ELR (cell line): ENCODE results near the gene EDA.
"Not testable (repeated sequence)": the region's sequence is repeated elsewhere in the genome, so short reads cannot be mapped to it uniquely, and the experiment has no call there.

ENCODE experiments used
- DNase-seq: peaks from one replicate; pipeline ENCODE4 v3.0.0-alpha.2; 2015; ENCODE audit warnings: low read depth

EDA gene

DNA sequence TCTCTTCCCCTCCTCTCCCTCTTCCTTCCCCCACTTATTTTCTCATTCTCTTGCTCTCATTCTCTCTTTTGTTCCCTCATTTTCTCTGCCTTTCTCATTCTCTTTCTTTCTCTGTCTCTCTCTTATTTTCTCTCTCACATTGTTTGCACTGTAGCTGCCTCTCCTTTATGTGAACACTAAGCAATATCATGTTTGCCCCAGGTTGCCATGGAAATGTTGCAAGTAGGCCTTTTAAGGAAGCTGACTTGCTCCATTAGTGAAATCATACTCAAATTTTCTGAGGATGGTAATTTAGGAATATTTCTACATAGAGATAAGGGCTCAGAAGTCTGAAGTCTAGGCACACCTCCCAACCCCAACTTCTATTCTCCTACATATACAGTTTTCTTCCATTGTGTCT is 130.1 kb downstream of the EDA start:
- DNase-seq: no peak

DNA sequence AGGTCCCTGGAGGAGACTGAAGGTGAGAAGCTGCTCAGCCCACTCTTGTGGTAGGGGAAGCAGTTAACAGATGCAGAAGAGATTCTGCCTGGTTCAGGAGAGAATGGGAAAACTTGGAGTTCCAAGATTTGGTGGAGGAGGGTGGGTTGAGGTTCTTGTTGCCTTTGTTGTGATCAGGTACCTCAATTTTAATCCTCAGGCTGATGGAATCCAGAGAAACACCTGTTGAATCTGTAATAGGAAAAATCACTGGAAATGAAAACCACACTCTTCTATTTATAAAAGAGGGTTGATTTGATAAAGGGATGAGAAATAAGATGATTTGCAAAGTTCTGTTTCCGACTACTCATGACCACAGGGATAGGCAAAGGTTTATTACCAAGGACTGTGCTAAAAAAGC is 132.1 kb downstream of the EDA start:
- no peak for DNase-seq

DNA sequence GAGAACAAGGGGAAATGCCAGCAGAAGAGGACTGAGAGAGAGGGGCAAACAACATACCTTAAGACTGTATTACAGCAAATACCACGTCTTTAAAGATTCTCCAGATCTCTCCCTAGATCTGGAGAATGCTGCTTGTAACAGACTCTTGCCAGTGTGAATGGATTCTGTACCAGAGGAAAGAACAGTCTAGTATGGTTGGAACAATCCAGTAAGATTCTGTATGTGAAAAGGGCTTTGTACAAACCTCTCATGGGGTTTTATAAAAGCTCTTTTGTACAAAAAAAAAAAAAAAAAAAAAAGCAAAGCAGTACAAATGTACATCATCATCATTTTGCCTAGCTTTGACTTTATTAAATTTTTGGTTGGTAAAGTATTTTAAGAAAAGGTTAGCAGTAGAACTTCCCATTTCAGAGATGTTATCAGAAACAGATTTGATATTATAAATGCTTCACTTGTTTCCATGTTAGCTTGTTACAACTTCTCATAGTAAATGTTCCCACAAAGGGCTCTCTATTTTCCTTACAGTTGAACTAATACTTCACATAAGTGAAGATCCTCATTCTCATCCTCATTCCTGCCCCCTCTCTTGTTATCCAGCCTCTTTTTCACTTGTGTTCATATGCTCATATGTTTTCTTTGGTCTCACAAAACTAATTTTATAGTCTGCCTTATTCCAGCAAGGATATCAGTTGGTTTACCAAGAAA is 144.2 kb downstream of the EDA start:
- no peak for DNase-seq

DNA sequence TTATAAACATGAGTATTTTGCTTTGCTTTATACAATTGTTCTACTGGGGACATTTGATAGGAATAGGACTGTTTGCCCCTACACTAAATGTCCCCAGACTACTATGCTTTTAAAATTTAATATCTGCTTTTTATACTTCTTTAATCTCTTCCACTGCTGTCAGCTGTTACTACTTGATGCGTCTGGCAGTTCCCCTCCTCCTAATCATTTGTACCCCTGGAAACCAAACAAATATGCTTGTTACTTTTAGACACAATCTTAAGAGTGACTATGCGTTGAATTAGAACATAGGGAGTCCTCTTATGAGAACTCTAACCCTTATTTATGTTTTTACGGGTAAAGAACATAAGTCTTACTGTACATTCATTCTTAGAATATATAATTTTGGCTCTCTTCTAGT is 145.7 kb downstream of the EDA start:
- DNase-seq: no peak

DNA sequence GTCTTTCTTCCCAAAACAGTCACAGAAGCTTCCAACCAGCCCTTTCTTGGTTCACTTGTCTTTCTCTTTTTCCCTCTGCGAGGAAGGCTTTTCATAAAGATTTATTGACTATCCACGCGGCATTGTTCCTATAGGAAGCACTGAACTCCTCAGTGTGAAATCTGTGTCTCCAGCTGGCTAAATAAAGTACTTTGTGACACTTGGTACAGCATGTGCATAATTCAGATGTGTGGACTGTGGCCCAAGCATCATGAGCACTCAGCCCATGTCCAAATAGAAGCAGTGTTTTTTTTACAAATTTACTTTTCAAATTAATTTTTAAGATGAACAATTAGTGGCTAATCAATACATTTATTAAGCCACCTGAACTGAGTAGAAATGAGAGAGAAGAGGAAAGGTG is 146.4 kb downstream of the EDA start:
- no peak for DNase-seq

DNA sequence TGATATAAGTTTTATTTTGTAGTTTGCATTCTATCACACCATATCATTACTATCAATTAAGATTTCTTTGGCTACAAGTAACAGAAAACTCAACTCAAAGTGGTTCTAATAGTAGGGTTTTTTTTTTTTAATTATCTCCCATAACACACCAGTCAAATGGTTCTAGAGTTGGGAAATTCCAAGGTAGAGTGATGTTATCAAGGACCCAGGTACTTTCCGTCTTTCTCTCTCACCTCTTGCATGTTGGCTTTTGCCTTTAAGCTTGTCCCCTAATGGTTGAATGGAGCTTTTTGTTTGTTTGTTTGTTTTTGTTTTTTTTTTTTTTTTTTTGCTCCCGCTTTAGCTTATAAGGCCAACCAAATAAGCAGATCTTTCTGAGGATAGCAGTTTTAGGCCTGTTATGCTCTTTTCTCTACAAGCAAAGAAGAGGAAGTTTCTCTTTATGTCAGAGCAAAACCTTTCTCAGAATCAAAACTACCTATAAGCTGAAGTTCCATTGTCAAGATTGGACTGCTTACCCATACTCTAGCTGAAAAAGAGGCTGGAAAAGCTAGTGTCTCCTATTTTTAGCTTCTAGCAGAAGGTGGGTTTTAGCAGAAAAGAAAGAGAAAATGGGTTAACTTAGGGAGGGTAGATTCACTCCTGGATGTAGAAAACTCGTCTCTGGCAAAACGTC is 177.5 kb downstream of the EDA start:
- DNase-seq: no peak

DNA sequence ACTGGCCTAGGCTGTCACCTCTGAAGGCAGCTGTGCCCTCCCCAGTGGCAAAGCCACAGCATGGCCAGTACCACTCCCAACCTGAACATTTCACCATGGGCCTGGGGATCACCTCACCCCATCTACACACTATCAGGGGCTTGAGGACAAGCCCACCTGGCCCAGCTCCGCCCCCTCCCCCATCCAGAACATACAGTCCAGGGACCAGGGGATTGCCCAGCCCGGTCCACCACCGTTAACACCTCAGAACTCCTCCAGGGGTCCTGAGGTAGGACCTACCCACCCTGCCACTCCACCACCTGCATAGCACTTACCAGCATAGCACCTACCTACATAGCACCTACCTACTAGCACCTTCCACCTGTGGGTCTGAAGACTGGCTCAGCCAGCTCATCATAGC is 179.8 kb downstream of the EDA start:
- no peak for DNase-seq

DNA sequence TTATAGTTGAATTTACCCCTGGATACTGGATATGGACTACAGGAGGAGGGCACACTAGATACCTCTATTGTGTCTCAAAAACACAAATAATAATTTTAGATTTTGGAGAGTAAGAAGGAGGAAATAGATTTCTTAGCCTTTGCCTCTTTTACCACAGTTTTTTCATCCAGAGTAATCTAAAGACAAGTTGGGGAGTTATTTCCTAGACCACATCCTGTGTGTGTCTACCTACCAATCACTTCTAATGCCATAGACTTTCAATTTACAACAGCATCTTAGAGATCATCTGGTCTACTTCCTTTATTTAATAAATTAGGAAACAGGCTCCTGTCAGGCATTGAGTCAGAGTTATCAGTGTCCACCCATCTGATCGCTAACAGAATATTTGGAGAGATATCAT is 191.5 kb downstream of the EDA start:
- DNase-seq: no peak

DNA sequence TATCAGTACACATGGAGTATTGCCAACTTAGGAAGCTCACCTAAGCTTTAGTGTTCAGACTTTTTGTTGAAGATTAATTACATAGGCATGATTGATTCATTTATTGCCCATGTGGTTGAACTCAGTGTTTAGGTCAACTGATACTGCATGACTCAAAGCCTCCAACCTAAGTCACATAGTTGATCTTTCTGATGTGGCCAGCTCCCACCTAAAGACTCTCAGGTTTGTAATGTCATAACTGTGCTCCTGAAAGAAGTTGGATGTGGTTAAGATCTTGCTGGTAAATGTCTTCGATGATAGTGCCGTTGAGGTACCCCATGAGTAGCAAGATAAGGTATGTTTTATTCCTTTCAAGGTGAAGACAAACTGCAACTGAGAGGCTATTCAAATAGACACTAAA is 192.5 kb downstream of the EDA start:
- DNase-seq: no peak

DNA sequence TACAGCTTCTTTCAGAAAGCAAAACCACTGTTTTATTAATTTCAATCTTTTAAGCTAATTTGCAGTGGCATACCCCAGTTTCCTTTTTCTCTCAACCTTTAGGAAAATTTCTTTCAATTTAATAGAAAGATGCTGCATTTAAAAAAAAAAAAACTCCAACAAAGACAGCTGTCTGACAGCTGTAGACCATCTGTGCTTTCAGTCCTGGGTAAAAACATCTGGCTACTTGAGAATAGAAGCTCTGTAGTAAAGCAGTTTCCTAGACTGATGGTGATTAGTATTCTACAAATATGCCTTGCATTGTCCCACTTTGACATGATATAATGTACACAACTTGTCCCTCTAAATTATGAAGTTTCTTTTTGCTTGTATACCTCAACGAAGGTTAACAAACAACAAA is 197.8 kb downstream of the EDA start:
- DNase-seq: no peak

DNA sequence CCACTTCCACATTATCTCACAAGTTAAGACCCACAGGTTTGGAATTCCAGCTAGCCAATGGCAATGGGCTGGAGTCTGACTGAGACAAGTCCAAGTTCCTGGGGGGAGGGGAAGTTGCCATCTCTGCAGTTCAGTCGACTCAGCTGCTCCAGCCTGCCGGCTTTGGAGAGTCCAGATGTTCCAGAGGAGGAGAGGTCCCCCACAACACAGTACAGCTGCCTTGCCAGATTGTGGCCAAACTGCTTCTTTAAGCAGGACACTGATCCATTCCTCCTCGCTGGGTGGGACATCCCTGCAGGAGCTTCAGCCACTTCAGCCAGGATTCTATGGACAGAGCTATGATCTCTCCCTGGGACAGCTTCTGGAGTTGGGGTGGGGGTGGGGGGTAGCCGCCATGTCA is 199.2 kb downstream of the EDA start:
- no peak for DNase-seq

DNA sequence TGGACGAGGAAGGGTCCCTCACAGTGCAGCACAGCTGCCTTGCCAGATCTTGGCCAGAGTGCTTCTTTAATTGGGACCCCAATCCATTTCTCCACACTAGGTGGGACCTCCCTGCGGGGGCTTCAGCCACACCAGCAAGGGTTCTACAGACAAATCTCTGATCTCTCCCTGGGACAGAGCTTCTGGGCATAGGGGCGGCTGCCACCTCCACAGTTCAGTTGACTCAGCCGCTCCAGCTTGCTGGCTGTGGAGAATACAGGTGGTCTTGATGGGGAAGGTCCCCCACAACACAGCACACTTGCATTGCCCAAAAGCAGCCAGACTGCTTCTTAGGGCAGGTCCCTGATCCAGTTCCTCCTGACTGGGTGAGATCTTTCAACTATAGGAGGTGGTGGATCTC is 199.6 kb downstream of the EDA start:
- DNase-seq: no peak

DNA sequence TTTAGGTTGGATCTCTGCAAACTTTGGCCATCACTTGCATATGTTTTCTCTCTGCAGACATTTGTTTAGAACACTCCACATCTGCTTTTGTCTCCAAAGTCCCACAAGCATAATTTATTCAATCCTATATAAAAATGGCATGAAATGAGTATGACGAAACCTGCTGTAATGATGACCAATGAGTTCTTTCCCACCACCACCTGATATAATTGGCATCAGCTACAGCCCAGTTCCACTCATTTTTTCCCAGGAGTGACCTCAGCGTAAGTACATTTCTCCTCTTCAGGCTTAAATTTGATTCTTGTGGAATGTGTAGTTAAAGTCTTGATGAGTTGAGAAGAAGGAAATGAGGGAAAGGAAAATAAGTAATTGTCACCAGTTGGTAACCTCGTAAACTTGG is 228.7 kb downstream of the EDA start:
- DNase-seq: no peak

DNA sequence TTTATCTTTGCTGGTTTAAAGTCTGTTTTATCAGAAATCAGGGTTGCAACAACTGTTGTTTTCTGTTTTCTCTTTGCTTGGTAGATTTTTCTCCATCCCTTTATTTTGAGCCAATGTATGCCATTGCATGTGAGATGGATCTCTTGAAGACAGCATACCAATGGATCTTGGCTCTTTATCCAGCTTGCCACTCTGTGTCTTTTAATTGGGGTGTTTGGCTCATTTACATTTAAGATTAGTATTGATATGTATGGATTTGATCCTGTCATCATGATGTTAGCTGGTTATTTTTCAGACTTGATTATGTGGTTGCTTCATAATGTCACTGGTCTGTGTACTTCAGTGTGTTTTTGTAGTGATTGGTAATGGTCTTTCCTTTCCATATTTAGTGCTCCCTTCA is 244.1 kb downstream of the EDA start:
- not testable (repeated sequence) for DNase-seq

DNA sequence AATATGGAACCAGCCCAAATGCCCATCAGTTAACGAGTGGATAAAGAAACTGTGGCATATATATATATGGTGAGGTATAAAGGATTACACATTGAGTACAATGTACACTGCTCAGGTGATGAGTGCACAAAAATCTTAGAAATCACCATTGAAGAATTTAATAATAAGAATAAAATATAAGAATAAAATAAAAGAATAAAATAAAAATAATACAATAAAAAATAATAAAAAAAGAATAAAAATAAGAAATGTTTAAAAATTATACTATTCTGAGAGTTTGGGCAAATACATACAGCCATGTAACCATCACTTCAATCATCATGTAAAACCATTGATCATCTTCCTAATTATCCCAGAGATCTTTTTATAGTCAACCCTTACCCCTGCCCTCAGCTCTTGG is 260.3 kb downstream of the EDA start:
- DNase-seq: no peak

DNA sequence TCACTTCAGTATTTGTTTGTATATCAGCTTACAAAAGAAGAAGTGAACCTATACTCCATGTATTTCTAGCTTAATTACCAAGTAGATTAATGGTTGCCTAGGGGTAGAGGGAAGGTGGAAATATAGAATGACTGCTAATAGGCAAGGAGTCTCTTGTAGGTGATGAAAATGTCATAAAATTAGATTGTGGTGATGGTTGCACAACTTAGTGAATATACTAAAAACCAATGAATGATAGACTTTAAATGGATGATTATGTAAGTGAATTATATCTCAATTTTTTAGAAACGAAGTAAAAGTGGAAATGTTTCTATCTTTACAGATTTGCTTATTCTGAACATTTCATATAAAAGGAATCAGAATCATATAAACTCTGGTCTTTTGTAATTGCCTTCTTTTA is 268.3 kb downstream of the EDA start:
- no peak for DNase-seq

DNA sequence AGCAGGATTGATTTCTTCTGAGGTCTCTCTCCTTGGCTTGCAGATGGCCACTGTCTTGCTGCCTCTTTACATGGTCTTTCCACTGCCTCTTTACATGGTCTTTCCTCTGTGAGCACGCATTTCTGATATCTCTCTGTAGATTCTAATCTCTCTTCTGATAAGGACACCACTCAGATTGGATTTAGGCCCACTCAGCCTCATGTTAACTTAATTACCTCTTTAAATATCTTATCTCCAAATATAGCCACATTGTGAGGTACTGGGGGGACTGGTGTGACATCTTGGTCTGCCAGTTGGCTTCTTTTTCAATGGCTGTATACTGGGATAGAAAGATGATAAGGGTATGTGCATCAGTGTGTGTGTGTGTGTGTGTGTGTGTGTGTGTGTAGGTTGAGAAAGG is 280.1 kb downstream of the EDA start:
- DNase-seq: no peak

DNA sequence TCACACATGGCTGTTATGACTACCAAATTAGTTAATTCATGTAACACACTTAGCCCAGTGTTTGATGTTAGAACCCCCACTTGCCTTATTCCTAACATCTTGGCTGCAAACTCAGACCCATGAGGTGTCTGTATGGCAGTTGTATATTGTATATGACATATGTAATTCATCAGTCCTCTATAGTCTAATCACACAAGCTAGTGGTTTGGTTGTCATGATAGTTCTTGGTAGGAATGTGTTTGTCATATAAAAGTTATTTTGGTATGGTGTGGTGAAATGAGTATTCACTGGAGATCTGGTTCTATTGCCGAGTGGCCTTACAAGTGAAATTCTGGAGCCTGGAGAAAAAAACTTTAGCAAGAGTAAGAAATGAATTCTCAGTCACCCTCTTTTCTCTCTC is 284.6 kb downstream of the EDA start:
- DNase-seq: no peak

DNA sequence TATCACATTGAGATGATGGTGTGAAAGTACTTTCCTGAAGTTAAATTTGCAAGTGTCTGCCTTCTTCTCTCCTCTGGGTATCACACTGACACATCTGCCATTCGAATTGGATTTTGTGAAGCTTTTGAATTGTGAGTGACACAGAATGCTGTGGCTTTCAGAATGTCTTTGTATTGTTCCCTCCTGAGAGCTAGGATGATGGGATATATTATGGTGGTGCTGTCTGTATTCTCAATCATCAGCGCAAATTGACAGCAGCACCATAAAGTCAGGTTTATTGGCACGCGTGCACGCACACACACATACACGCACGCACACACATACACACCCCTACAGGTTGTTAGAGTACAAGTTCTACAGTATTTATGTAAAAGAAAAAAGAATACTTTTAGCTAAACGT is 290.5 kb downstream of the EDA start:
- no peak for DNase-seq

DNA sequence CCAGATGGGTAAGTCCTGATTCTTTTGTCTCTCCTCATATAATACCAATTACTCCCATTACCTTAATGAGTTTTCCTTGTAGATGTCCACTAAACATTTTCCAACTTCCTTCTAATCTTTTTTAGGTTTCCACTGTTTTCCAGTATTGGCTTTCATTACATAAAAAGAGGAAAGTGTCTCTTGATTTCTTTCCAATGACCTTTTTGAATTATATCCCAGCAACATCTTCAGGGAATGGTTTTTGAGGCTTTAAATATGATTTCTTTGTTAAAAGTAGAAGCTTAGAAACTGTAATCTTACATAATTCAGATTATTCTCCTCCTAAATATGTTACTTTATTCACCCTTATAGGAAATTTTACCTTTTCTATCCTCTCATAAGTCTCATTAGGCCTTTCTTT is 298.9 kb downstream of the EDA start:
- no peak for DNase-seq

DNA sequence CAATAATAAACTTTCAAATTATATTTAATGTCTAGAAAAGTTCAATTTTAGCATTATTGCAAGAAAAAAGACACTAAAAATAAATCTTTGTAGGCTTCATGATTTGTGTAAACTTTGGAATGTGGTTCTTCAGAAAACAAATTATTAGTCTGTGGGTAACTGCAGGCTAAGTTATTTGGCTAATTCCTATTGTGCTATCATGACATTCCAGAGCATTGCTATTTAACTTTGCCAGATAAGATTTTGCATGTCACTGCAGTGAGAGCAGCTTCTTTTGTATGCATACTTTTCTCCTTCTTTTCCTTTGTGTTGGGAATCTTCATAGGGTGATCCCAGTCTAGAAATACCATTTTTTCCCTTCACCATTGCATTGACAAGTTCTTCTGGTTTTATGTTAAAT is 303.8 kb downstream of the EDA start:
- DNase-seq: no peak

DNA sequence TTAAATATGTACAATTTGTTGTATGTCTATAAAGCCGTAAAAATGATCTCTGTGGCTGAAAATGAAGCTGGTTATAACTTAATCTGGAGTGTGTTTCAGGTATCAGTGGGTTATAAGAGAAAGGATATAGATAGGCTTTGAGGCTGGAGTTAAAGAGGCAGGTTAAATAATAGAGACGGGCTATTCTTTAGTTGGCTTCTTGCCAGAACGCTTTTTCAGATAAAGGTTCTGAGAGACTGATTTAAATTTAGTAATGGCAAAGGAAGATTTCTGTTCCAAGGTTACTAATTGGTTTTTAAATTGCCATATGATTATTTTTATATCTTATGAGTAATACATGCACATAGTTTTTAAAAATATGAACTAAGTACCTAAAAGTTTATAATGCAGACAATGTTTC is 316.4 kb downstream of the EDA start:
- no peak for DNase-seq

DNA sequence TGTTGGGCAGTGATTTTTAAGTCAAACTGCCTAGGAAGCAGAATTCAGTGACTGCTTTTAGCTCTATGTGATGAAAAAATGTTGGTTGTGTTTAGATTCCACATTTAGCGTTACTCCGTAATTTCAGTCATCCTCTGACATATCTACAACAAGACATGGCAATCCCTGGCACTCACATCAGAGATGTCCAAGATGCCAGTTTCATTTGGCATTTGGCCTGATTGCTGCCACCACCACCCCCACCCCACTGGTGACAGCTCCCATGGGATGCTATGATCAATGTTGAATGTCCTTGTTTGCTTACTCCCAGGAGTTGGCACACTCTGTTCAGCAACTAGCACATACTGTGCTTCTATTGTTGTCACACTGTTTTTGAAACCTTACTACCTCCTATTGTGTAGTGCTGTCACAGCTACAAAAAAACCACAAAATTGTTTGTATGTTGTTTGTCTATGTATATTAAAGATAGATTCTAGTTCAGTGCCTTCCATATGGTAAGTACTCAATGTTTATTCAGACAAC is 332.4 kb downstream of the EDA start:
- DNase-seq: no peak

DNA sequence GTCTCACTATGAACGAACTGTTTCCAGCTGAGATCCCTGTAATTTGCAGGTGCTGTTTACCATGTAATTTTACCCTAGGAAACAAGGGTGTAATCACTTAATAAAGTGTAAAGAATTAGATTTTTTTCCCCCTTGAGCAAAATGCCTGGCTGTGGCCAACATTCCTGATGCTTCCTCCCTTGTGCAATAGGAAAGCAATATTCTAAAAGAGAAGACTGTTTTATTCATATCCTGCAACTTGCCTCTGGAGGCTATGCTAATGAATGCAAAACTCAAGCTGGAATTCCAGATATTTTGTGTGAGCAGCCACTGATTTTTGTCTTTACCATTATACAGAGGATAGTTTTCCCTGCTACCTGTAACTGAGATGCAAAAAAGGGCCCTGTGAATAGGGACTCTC is 335.8 kb downstream of the EDA start:
- no peak for DNase-seq
